NCI-H128 (cell line): Measurements from ENCODE around the gene SPTLC1.
"Not testable (repeated sequence)": the region's sequence is repeated elsewhere in the genome, so short reads cannot be mapped to it uniquely, and the experiment has no call there.

ENCODE experiments used
- DNase-seq: peaks from one replicate; lab custom pipeline; 2025; ENCODE audit not compliant: unreplicated experiment; lab: John Stamatoyannopoulos, UW

The SPTLC1 gene

DNA sequence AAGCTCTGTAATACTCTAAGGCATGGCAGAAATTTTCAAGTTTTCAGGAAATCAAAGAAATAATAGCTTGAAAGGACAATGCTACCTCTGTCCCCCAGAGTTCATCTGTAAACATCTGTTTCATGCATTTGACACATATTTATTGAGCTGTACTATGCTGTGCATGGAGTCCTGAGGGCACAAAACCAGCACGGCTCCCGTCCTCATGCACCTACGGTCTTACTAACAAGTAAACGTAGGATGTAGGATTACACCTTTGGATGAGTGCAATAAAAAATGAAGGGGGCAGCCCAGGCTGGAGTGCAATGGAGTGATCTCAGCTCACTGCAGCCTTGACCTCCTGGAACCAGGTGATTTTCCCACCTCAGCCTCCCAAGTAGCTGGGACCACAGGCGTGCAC, 81.9 kb downstream of the SPTLC1 start:
- DNase-seq = no peak

DNA sequence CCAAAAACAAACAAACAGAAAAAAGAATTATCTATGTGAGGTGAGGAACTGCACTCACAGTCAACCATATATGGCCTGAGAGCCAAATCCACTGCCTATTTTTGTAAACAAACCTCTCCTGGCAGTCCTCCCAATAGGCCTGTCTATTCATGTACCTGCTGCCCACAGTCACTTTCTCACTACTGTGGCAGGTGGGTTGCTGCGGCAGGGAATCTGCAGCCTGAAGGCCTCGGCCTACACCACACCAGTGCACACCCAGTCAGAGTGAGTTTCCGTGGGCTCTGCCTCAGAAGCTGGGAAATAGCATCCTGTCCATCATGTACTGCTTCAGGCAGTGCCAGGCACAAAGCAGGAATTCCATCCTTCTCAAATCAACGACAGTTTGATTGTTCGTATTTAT, 82.3 kb downstream of the SPTLC1 start:
- no peak for DNase-seq

DNA sequence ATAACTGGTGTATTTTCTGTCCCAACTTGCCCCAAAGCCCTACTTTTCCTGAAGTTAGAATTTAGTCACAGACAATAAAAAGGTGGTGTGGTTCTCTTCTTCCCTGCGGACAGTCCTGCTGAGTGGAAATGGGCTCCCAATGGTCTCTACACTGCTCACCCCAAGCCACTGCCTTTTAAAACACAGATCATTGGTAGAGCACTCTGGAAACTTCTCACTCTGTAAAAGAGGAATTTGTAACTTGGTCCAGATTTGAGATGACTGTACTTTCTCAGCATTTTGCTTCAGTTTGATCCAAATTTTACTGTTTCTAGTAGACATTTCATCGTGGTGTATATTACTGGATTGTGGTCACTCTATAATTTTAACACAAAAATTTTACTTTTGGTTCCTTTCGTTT, 84.8 kb downstream of the SPTLC1 start:
- no peak for DNase-seq

DNA sequence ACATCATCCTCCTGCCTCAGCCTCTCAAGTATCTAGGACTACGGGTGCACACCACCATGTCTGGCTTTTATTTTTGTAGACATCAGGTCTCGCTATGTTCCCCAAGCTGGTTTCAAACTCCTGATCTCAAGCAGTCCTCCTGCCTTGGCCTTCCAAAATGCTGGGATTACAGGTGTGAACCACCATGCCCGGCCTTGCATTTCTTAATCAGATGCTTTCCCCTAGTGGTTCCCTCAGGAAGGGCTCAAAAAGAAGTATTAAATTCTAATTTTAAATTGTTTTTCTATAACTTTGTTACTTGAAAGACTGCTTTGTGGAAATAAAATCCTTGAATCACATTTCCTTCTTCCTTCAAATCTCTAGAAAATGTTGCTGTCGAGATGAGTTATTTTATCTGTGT, 85.7 kb downstream of the SPTLC1 start:
- no peak for DNase-seq

DNA sequence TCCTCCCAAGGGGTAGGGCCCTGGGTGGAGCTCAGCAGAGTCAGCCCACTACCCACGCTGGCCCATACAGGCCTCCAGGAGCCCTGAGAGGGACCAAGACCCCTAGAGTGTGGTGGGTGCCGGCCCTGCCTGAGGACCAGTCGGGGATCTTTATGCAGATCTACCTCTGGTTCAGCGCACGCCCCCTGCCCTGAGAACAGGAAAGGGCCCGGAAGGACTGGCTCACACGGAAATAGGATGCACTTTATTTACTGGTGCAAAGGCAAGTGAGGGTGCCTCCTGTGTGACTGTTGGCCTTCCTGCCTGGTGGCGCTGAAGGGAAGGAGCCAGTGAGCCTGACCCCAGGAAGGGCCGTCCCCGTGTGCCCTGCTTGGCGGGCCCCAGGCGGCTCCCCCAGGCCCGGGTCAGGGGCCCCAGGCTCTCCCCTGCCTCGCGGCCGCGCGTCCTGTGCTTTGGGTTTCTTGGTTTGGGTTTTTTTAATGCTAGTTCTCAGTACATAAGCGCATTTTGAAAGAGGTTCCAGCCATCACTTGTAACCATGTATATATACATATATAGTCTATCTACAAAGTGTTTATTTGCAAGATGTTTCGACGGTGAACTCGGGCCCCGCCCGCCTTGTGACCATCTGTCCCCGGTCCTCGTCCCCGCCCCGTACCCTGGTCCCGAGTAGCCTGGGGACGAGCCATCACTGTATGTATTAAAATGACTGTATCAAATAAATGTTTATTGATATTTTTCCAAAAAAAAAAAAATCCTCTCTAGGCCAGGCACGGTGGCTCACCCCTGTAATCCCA, 88.8 kb downstream of the SPTLC1 start:
- no peak for DNase-seq

DNA sequence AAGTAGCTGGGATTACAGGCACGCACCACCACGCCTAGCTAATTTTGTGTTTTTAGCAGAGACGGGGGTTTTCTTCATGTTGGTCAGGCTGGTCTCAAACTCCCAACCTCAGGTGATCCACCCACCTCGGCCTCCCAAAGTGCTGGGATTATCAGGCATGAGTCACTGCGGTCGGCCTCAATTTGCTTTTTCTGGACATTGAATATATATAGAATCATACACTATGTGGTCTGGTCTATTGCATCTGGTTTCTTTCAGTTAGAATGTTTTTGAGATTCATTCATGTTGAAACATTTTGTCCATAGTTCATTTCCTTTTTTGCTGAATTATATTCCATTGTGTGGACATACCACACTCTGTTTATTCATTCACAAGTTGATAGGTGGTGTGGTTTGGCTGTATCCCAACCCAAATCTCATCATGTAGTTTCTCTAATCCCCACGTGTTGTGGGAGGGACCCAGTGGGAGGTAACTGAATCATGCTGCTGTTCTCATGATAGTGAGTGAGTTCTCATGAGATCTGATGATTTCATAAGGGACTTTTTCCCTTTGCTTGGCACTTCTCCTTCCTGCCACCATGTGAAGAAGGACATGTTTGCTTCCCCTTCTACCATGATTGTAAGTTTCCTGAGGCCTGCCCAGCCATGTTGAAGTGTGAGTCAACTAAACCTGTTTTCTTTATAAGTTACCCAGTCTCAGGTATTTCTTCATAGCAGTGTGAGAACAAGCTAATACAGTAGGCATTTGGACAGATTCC, 93.2 kb downstream of the SPTLC1 start:
- not testable (repeated sequence) for DNase-seq

DNA sequence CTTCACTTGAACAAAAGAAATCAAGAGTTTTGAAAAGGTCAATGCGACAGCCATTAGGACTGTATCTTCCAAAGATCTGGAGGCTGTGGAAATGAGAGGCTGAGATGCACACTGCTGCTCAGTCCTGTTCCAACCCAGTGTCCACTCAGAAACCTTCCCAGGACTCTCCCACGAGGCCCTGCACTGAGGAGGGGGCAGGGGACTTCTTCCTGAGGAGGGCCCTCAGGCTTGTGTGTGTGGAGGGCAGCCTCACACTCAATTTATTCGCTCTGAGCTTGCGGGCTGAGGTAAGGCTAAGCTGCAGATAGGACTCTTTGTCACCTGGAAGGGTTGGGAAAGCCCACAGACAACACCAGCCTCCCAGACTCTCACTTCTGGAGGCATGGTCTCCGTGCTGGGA, 95.6 kb downstream of the SPTLC1 start:
- no peak for DNase-seq

DNA sequence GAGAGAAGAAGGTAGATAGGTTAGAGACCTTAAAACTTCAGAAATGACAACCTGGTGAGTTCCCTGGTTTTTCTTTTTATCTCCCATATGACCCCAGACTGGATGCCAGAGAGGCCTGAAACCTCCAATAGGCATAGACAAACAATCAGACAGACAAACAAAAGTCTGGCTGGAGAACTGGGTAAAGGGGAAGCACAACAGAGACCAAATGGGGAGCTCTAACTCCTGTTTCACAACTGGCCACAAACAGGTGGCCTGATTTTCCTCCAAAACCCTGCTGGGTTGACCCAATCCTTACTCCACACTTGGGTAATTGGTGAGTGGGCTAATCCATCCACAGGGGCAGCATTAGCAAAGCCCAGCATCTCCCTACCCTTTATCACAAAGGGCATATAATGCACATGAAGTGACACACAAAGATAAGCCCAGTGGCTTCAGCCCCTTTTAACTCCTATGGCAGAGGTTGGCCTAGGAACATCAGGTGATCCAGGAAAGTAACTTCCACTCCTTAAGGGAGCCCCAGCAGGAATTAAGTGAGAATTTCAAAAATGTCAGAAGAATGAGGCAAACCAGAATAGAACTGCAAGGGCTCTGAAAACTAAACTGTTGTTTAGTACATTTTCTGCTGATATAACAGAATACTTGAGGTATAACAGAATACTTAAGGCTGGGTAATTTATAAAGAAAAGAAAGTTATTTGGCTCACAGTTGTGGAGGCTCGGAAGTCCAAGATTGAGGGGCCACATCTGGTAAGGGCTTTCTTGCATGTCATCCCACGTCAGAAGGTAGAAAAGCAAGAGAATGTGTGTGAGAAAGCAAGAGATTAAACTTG, 104.3 kb downstream of the SPTLC1 start:
- no peak for DNase-seq

DNA sequence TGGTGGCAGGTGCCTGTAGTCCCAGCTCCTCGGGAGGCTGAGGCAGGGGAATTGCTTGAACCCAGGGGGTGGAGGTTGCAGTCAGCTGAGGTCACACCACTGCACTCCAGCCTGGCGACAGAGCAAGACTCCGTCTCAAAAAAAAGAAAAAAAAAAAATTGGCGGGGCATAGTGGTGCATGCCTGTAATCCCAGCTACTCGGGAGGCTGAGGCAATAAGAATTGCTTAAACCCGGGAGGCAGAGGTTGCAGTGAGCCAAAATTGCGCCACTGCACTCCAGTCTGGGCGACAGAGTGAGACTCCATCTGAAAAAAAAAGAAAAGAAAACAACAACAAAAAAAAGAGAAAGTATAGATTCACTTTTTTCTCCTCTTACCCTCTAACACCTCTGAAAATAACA, 105.0 kb downstream of the SPTLC1 start:
- DNase-seq = not testable (repeated sequence)

DNA sequence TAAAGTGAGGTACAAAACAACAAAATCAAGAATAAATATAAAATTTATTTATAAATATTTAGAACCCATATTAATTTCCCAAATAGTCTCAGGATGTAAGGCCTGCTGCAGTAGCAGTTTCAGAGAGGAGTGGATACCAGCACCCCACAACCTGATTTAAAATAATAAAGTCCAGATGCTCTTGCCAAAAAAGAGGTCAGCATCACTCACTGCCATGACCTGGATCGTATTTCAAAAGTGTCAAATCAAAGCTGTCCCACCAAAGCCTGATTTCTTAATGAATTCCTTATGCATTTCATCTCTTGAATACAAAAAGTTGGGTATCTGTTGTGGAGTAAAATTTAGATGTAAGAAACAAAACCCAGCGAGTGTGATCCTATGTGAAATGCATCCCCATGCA, 107.2 kb downstream of the SPTLC1 start:
- no peak for DNase-seq

DNA sequence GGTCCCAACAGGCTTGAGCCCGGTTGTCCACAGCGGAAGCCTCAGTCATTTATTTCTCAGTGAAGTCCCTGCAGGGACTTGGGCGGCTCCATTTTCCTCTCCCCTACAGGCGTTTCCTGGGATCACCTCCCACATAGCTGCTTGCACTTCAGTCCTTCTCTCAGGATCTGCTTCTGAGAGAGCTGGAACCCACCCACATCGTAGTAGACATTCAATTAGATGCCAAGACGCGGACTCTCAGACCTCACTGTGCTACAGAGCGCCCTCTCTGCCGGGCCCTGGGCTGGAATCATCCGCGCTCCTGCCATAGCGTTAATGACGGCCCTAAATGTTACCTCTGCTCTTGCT, 111.2 kb downstream of the SPTLC1 start:
- no peak for DNase-seq

DNA sequence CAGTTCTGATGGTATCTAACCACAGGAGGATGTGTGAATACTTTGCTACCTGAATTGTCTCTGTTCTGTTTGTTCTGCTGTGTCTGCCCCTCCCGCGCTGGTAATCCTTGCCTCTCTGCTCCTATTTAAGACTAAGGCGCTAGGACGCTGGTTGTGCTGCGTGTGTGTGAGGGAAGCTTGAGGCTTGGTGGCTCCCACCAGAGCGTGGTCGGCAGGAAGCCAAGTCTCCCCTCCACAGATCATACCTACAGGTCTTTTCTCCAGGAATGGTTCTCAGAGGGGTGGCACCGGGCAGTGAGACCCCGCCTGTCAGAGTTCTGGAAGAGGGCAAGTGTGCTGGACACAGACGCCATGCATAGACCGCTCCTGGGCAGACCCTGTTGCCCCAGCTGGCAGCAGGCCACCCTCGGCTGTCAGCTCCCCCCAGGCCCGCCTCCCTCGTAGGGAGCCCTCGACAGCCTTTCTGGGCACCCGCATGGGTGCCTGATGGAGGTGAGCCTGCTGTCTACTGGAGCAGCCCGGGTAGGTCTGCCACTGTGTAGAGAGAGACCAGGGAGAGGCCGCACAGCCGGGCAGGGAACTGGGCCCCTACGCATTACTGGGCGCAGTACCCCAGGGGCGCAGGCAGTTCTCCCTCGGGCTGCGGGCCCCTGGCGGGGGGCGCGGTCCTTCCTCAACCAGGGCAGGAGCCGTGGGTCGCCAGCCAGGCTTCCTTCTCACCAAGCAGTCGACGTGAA, 111.7 kb downstream of the SPTLC1 start:
- DNase-seq = no peak

DNA sequence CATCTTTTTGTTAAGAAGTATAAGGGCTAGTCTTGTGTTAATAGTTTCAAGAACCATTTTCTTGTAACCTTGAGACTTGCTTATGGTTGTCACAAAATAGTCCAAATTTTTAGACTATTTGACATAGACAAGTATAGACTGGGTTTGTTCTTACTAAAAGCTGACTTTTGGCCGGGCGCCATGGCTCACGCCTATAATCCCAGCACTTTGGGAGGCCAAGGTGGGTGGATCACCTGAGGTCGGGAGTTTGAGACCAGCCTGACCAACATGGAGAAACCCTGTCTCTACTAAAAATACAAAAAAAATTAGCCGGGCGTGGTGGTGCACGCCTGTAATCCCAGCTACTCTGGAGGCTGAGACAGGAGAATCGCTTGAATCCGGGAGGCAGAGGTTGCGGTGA, 113.3 kb downstream of the SPTLC1 start:
- not testable (repeated sequence) for DNase-seq

DNA sequence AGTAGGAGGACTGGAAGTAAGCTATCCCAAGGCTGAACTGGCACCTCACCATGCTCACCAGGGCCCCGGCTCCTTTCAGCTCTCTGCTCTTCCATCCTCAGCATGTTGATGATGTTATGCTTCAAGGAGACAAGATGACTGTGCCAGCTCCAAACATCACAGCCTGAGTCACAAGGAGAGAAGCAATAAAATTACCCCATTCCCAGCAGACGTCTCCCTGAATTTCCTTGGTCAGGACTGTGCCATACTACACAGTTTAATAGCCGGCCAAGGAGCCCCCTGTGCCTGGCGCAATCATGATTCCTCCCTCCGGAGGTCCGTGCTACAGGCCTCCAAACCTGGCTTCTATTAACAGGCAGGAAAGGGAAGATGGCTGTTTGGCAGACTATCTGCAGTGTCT, 114.0 kb downstream of the SPTLC1 start:
- no peak for DNase-seq

DNA sequence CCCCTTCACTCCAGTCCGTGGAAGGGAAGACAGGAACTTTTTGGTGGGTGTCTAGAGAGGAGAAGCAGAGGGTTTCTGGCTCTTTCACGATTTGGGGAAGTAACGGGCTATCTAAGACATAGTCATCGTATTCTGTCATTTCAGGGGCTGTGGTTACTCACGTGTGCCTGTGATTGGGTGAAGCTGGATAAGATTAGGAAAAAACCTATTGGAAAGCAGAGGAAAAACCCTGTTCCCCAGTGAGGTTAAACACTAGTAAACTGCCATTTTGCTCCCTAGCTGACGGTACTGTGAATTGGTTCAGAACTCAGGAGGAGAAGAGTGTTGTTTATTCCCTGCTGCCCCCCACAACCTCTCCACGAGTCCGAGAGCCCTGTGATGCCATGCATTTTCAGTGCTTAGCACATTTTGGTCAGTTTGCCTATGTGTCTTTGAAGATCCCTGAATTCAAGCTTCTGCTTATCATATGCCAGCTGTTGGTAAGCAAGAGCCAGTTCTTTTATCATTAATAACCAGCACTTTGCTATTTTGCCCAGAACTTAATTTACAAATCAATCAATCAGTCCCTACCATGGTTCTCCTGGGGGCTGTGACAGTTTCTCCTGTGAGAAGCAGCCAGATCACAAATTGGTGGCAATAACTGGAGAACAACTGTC, 120.1 kb downstream of the SPTLC1 start:
- DNase-seq = no peak

DNA sequence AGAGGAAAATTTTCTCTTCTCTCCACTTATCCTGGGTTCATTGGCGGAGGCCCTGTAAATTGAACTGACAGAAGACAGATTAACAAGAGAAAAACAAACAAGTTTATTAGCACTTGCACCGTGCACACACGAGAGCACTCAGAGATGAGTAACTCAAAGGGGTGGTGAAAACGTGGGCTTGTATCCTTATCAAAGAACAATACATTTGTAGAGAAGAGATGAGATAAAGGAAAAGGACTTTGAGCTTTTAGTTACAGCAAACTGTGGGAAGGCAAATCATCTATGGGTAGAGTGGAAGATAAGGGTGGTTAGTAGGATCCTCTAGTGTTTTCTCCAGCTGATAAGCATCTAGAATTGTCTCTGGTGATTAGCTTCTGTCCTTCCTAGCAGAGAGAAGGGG, 120.8 kb downstream of the SPTLC1 start:
- no peak for DNase-seq

DNA sequence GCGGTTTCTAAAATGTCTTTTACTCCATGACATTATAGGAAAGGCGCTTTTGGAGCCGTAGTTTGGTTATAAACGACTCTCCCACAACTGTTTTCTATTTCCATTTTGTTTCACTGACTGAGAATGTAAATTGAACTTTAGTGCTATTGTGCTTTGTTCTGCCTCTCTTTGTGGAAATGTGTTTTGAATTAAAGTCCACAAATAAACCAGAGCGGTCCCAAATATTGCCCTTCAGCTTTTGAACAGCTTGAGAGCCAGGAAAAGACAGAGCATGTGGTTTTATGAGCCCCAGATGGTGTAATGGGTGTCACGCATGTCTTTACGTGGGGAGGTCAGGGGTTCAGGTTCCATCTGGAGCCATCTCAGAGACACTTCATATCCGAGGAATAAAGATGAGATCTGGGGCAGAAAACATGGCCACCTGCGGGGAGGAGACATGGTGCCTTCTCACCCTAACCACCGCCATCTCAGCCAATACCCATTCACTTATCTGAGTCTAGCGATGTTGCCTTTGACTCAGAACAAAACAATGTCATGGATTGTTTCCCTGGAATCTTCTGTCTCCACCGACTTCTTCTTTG, 122.7 kb downstream of the SPTLC1 start:
- no peak for DNase-seq

DNA sequence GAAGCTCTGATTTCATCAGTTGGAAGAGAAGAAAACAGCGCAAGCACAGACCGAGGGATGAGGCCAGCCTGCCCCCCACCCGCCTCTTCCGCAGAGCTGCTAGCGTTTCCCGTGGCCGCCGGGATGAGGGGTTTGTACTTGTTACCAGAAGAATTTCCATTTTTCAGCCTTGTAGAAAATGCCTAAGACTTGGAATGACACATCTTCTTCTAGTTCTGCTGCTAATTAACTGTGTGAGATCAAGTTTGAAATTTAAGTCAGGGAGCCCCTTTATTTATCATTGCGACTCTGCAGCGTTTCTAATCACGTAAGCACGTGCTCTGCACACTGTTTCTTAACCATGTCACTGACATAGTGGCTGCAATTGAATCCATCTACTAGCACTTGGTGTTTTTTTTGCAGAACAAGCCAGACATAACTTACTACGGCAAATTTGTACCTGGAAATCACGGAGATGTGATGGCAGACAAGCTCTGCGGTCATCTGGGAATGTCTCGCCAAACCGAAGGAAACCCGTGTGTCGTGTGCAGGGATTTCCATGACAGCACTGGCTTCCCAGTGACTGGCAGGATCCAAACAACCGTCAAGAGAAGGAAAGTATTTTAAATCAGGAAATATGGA, 123.4 kb downstream of the SPTLC1 start:
- no peak for DNase-seq

DNA sequence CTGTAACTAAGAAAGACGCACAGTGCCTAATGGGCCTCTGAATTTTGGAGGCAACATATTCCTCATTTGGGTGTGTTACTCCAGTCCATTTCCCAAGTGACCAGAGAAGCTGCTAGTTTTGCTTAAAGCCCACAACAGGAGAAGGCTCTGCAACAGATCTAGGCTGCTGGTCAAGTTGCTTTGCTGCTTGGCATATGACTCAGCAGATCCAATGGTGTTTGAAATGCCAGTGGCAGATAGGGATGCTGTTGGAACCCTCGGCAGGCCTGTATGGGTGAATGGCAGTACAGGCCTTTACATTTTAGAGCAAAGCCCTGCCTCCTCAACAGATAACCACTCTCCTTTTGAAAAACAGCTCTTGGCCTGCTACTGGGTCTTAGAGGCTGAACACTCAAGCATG, 129.0 kb downstream of the SPTLC1 start:
- no peak for DNase-seq

DNA sequence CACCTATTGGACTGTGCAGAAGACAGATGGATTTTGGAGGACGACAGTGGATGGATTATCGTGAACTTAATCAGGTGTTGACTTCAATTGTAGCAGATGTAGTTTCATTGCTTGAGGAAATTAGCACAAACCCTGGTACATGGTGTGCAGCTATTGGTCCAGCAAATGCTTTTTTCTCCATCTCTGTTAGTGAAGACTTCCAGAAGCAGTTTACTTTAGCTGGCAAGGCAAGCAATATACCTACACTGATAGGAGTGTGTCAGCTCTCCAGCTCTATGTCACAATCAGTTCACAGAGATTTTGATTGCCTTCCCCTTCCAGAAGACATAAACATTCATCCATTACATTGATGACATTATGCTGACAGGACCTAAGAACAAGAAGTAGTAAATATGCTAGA, 129.5 kb downstream of the SPTLC1 start:
- DNase-seq = no peak
